Parathyroid adenoma (tissue), 2 donors: ENCODE measurements around the gene ENAH.

Source experiments
- H2AFZ ChIP-seq: fragments of 300-600 bp; sonication (generic); one replicate; pipeline ENCODE4 v1.7.0; 2017; ENCODE audit warnings: antibody characterized with exemption, mild to moderate bottlenecking
- H3K27ac ChIP-seq: fragments of 300-600 bp; sonication (generic); one replicate; pipeline ENCODE4 v1.7.0; 2017
- H3K27me3 ChIP-seq: fragments of 300-600 bp; sonication (generic); one replicate; pipeline ENCODE4 v1.7.0; 2017; ENCODE audit warnings: low read length; ENCODE audit not compliant: control insufficient read depth, insufficient read depth
- H3K36me3 ChIP-seq: fragments of 300-600 bp; sonication (generic); one replicate; pipeline ENCODE4 v1.7.0; 2017; ENCODE audit warnings: low read length; ENCODE audit not compliant: control insufficient read depth, insufficient read depth
- H3K4me1 ChIP-seq: fragments of 300-600 bp; sonication (generic); one replicate; pipeline ENCODE4 v1.7.0; 2017; ENCODE audit warnings: control low read depth
- H3K4me2 ChIP-seq: fragments of 300-600 bp; sonication (generic); one replicate; pipeline ENCODE4 v1.7.0; 2017; ENCODE audit warnings: low read length
- H3K4me3 ChIP-seq: fragments of 300-600 bp; sonication (generic); one replicate; pipeline ENCODE4 v1.7.0; 2017; ENCODE audit warnings: low read depth, low read length
- H3K79me2 ChIP-seq: fragments of 300-600 bp; sonication (generic); one replicate; pipeline ENCODE4 v1.7.0; 2017; ENCODE audit warnings: control low read depth
- H3K9ac ChIP-seq: fragments of 300-600 bp; sonication (generic); one replicate; pipeline ENCODE4 v1.7.0; 2017; ENCODE audit warnings: mild to moderate bottlenecking
- H3K9me3 ChIP-seq: fragments of 300-600 bp; sonication (generic); one replicate; pipeline ENCODE4 v1.7.0; 2017; ENCODE audit warnings: low read length; ENCODE audit not compliant: control insufficient read depth
- CTCF ChIP-seq: fragments of 300-600 bp; sonication (generic); IDR thresholded peaks from one replicate; pipeline ENCODE4 v1.7.0; 2017; ENCODE audit warnings: antibody characterized with exemption, mild to moderate bottlenecking
- donor health status: primary hyperparathyroidism.

Gene ENAH

GRCh38 chr1:225468270-225469020, 184.5 kb downstream of the ENAH start:
- no peaks in the 10 kb centered on the region for H3K27me3 ChIP-seq
- no peak overlapping the region for H3K4me3 ChIP-seq
- no peak overlapping the region for H3K4me2 ChIP-seq
- H3K9me3 ChIP-seq = no peaks in the 10 kb centered on the region
- no peaks in the 10 kb centered on the region for H3K79me2 ChIP-seq
- no peak overlapping the region for H2AFZ ChIP-seq
- no peaks in the 10 kb centered on the region for H3K36me3 ChIP-seq
- no peaks in the 10 kb centered on the region for H3K4me1 ChIP-seq
- no peak overlapping the region for H3K27ac ChIP-seq
- no peak overlapping the region for H3K9ac ChIP-seq
- no peak for TF ChIP-seq CTCF

GRCh38 chr1:225467193-225468020, 185.5 kb downstream of the ENAH start:
- no peak overlapping the region for H3K9ac ChIP-seq

GRCh38 chr1:225466848-225467192, 186.1 kb downstream of the ENAH start:
- H2AFZ ChIP-seq = no peak overlapping the region
- no peak overlapping the region for H3K4me3 ChIP-seq

More at GRCh38 chr1:225467193-225468020, 185.5 kb downstream of the ENAH start:
- H3K4me3 ChIP-seq = no peak overlapping the region
- H3K36me3 ChIP-seq = no peaks in the 10 kb centered on the region
- H3K27me3 ChIP-seq = no peaks in the 10 kb centered on the region
- no peak overlapping the region for H3K4me2 ChIP-seq
- H3K9me3 ChIP-seq = no peaks in the 10 kb centered on the region
- no peak for TF ChIP-seq CTCF
- H3K79me2 ChIP-seq = no peaks in the 10 kb centered on the region
- peak overlapping the region; percentile 2 for H3K27ac ChIP-seq
- no peak overlapping the region for H2AFZ ChIP-seq
- H3K4me1 ChIP-seq = no peaks in the 10 kb centered on the region

GRCh38 chr1:225465793-225466517, 187.0 kb downstream of the ENAH start:
- H3K27ac ChIP-seq = no peak overlapping the region
- no peaks in the 10 kb centered on the region for H3K36me3 ChIP-seq
- no peaks in the 10 kb centered on the region for H3K9me3 ChIP-seq
- H2AFZ ChIP-seq = no peak overlapping the region
- H3K4me2 ChIP-seq = no peak overlapping the region
- no peak overlapping the region for H3K9ac ChIP-seq
- no peak overlapping the region for H3K4me3 ChIP-seq
- H3K79me2 ChIP-seq = no peaks in the 10 kb centered on the region
- no peak for TF ChIP-seq CTCF
- H3K27me3 ChIP-seq = no peaks in the 10 kb centered on the region
- no peaks in the 10 kb centered on the region for H3K4me1 ChIP-seq

More at GRCh38 chr1:225466848-225467192, 186.1 kb downstream of the ENAH start:
- H3K9ac ChIP-seq = no peak overlapping the region
- no peaks in the 10 kb centered on the region for H3K9me3 ChIP-seq
- no peak overlapping the region for H3K4me2 ChIP-seq
- H3K36me3 ChIP-seq = no peaks in the 10 kb centered on the region
- no peak for TF ChIP-seq CTCF
- H3K27ac ChIP-seq = no peak overlapping the region
- no peaks in the 10 kb centered on the region for H3K4me1 ChIP-seq
- no peaks in the 10 kb centered on the region for H3K27me3 ChIP-seq
- no peaks in the 10 kb centered on the region for H3K79me2 ChIP-seq
